HG03139 (cell line): ENCODE data around the gene RHOT2.

Experiments used
- ATAC-seq: cut with Tn5 transposase; IDR thresholded peaks from one replicate; pipeline ENCODE4 v1.9.1; 2021; ENCODE audit not compliant: unreplicated experiment

Gene RHOT2

GRCh38 chr16:632486-633335 lies 35.2 kb upstream of the RHOT2 start:
- ATAC-seq, result no peak

DNA sequence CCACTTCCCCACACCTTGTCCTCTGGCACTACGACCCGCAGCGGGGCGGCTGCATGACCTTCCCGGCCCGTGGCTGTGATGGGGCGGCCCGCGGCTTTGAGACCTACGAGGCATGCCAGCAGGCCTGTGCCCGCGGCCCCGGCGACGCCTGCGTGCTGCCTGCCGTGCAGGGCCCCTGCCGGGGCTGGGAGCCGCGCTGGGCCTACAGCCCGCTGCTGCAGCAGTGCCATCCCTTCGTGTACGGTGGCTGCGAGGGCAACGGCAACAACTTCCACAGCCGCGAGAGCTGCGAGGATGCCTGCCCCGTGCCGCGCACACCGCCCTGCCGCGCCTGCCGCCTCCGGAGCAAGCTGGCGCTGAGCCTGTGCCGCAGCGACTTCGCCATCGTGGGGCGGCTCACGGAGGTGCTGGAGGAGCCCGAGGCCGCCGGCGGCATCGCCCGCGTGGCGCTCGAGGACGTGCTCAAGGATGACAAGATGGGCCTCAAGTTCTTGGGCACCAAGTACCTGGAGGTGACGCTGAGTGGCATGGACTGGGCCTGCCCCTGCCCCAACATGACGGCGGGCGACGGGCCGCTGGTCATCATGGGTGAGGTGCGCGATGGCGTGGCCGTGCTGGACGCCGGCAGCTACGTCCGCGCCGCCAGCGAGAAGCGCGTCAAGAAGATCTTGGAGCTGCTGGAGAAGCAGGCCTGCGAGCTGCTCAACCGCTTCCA lies 34.4 kb upstream of the RHOT2 start:
- ATAC-seq, result no peak

GRCh38 chr16:634051-634670 lies 33.8 kb upstream of the RHOT2 start:
- ATAC-seq, result no peak

DNA sequence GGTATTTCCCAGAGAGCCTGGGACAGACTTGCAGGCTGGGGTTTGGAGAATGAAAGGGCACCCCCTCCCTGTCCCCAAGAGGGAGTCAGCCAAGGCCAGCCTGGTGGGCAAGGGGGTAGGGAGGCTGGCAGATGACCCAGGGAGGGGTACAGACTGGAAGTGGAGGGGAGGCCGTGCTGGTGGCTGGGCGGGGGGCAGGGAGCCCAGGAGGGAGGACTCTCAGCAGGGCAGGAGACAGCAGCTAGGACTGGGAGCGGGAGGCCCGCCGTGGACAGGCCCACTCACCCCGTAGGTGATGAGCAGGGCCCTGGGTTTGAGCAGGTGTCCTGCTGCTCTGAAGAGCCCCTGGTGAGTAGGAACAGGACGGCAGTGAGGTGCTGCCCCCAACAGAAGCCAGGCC lies 32.9 kb upstream of the RHOT2 start:
- no peak for ATAC-seq

GRCh38 chr16:635573-636205 lies 32.2 kb upstream of the RHOT2 start:
- ATAC-seq, result no peak

DNA sequence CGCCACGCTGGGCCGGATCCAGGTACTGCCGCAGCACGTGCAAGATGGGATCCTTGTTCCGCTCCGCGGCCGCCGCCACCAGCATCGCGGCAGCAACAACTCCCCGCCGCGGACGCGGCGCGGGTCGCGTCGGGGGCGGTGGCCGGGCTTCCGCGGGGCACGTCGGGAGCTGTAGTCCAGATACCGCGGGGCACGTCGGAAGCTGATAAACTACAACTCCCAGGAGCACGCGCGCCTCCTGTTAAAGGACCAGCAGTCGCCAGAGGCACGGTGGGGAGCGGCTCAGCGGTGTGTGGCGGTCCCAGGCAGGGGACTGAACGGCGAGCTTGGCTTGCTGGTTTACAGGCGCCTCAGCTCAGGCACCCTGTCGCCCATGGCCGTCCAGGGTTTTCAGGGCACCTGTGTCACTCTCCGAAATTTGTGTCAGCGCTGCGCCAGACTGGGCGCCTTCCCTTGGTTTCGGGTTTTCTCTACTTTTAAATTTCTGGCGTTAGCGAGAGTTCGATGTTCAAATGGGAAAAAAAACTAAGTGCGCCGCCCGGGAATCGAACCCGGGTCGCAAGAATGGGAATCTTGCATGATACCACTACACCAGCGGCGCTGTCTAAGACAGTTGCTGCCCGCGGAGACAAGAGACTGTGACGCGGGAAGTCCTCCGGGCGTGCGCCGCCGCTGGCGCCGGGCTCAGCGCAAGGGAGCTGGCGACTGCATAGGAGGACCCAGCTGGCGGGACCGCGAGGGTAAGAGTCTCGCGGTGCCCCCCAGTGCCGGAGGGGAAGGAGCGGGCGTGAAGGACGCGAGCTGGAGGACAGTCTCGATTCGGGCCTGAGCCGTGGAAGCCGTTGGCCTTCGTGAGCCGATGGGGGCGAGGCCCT lies 31.5 kb upstream of the RHOT2 start, which contains the start of gene METTL26:
Gene METTL26 (minus strand): TSS at position 100 of the 875 bp plus-strand sequence. CDS start 15 bp downstream, at position 85.
- peak; percentile 51 for ATAC-seq

GRCh38 chr16:637081-638018 lies 30.6 kb upstream of the RHOT2 start:
- ATAC-seq, result no peak

- no peak for ATAC-seq
Observed at GRCh38 chr16:638034-638543, 29.8 kb upstream of the RHOT2 start.

GRCh38 chr16:638836-639235 lies 29.1 kb upstream of the RHOT2 start:
- no peak for ATAC-seq

DNA sequence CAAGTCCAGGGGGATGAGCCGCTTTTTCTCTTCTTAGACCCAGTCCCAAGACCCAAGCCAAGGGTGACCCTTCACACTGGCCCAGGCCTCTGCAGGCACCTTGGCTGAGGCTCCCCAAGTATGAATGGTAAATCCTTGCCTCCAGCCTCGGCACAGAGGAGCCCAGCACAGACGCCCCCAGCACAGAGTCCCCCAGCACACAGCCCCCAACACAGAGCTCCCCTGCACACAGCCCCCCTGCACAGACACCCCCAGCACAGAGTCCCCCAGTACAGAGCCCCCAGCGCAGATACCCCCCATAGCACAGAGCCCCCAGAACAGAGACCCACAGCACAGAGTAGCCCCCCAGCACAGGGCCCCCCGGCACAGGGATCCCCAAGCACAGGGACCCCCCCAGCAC lies 27.3 kb upstream of the RHOT2 start:
- ATAC-seq, result no peak

GRCh38 chr16:641326-642188 lies 26.4 kb upstream of the RHOT2 start, which contains the start of gene MCRIP2:
Gene MCRIP2, plus strand, starts transcription at chr16:641828. Its CDS starts 164 bp downstream, at chr16:641992.
- ATAC-seq, result no peak

- ATAC-seq, result no peak
Observed at GRCh38 chr16:642189-643049, 25.5 kb upstream of the RHOT2 start.

GRCh38 chr16:643050-643368 lies 24.9 kb upstream of the RHOT2 start:
- no peak for ATAC-seq

DNA sequence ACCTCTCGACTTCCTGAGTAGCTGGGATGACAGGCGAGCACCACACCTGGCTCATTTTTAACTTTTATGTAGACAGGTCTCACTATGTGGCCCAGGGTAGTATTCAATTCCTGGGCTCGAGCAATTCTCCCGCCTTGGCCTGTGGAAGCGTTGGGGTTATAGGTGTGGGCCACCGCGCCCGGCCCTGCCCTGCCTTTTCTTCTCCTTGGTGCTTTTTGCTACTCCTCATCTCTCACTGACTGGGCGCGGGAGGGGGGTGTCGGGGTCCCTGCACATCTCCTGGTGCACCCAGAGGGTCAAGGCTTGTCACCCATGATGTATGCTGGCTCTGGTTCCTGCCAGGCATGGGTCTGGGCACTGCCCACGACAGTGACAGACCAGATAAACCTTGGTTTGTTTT lies 23.4 kb upstream of the RHOT2 start:
- no peak for ATAC-seq

- no peak for ATAC-seq
Observed at GRCh38 chr16:645852-646678, 21.9 kb upstream of the RHOT2 start.

DNA sequence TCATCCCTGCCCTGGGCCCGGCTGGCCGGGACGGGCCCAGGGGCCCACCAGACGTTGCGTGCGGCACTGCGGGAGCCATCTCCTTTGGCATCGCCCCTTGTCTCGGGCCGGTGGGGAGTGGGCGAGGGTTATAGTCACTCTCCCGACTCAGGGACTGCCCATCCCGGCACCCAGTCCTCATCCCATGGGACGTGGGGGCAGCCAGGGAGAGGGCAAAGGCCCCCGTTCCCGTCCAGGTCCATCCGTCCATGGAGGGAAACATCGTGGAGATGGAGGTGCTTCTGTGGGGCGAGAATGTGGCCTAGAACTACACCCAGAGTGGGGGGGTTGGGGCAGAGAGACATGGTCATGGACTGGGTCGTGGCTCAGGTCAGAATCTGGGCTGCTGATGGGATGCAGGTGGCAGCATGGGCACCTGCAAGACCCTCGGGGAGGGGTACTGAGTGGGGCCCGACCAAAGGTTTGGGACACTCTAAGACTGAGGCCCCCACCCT lies 21.2 kb upstream of the RHOT2 start:
- ATAC-seq, result no peak
